HG02623 (cell line): Measurements from ENCODE around the gene VAV1.

ENCODE experiments used
- ATAC-seq: cut with Tn5 transposase; IDR thresholded peaks from one replicate; pipeline ENCODE4 v1.9.1; 2021; ENCODE audit warnings: moderate library complexity; ENCODE audit not compliant: unreplicated experiment

The VAV1 gene

GRCh38 chr19:6886277-6886897 lies 113.9 kb downstream of the VAV1 start:
- no peak for ATAC-seq

- ATAC-seq, result no peak
These were observed 114.8 kb downstream of the VAV1 start, which contains the start of gene ADGRE1 for GRCh38 chr19:6887316-6887715. Gene ADGRE1 (plus strand): TSS chr19:6887579. CDS start chr19:6887609, 30 bp downstream.

GRCh38 chr19:6888967-6889366 lies 116.5 kb downstream of the VAV1 start:
- ATAC-seq, result no peak

GRCh38 chr19:6890401-6890913 lies 117.9 kb downstream of the VAV1 start:
- ATAC-seq, result no peak

DNA sequence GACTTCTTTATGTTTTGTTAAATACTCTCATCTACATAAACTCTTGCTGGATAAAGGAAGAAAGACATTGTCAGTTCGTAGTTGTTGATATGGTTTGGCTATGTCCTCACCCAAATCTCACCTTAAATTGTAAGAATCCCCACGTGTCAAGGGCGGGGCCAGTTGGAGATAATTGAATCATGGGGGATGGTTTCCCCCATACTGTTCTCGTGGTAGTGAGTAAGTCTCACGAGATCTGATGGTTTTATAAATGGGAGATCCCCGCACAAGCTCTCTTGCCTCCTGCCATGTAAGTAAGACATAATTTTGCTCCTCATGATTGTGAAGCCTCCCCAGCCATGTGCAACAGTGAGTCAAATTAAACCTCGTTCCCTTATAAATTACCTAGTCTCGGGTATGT lies 118.4 kb downstream of the VAV1 start:
- ATAC-seq, result no peak

GRCh38 chr19:6891761-6892385 lies 119.4 kb downstream of the VAV1 start:
- no peak for ATAC-seq

DNA sequence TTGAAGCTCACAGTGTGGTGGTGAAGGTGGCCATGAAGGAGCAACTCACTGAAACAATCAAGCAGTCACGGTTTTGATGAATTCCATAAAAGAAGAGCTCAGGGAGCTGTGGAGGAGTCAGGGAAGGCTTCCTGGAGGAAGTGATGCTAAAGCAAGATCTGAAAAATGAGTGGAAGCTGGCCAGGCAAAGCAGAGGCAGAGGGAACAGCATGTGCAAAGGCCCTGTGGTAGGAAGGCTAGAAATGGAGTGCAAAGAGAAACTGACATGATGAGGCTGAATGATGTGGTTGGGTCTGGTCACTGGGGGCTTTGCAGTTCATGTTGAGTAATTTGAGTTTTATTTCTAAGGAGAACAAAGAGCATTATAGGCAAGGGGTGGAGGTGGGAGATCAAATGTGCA lies 121.8 kb downstream of the VAV1 start:
- ATAC-seq, result no peak

DNA sequence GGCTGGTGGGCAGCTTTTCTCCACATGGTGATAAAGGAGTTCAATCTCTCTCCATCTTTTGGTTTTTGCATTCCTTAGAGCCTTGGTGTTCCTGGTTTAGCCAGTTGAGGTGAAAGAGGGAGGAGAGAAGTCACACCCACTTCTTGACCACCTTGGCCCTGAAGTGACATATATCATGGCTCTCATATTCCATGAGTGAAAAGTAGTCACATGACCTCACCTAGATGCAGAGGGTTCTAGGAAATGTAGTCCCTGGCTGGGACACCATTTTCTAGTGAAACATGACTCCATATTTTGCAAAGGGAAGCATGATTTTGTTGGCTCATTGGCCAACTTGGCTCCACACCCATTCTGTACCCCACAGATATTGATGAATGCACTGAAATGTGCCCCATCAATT lies 130.9 kb downstream of the VAV1 start:
- ATAC-seq, result no peak

GRCh38 chr19:6906559-6907060 lies 134.1 kb downstream of the VAV1 start:
- no peak for ATAC-seq
